HCT116 (cell line): ENCODE measurements around the gene C10orf120. TPM values are rescaled to one million over a fixed set of nuclear protein-coding genes. Genes with fewer than 3 reads are reported as not detected.

Source experiments
- ATAC-seq: fragments of 200-7000 bp; cut with Tn5 transposase; 2 replicates; pipeline ENCODE4 v1.9.1; 2020; ENCODE audit warnings: mild to moderate bottlenecking, moderate library complexity
- BruUV-seq: library from RNA; stranded (reverse); fragments of 400-500 nt; replicated peaks from 2 replicates; lab custom pipeline; 2021; lab: Mats Ljungman, UMichigan
- CTCF ChIA-PET: fragments of 300-600 bp; sonication (Branson Sonifier 250); formaldehyde crosslinking; loops from one replicate; lab custom pipeline; 2021; ENCODE audit warnings: antibody characterized with exemption; lab: Charles Lee
- POLR2A ChIA-PET: fragments of 300-600, 350-600 bp; sonication (Branson Sonifier 250); formaldehyde crosslinking; loops from one replicate; lab custom pipeline; 2021; ENCODE audit warnings: antibody characterized with exemption; lab: Charles Lee
- RAD21 ChIA-PET, 2 experiments: fragments of 300-600 bp; sonication (Branson Sonifier 250); formaldehyde crosslinking; loops; one replicate each; lab custom pipeline; 2023; ENCODE audit warnings: low total read pairs in 2 of 2; ENCODE audit not compliant: uncharacterized antibody in 2 of 2, unreplicated experiment in 2 of 2, low non-redundant PET in 1 of 2; lab: Charles Lee
- DNase-seq: peaks from one replicate; pipeline ENCODE4 v3.0.0-alpha.2; 2010; ENCODE audit warnings: low read depth, low spot score
- H2AFZ ChIP-seq: fragments of 200-600 bp; shearing (Covaris generic), sonication (generic); 2 replicates; pipeline ENCODE4 v1.6.1; 2017; ENCODE audit warnings: low read depth, mixed run types, mixed read lengths, antibody characterized with exemption, low read length; ENCODE audit not compliant: poor library complexity, severe bottlenecking
- H3K27ac ChIP-seq: 2 replicates; pipeline ENCODE4 v1.5.1; 2012; ENCODE audit warnings: low read depth, low read length
- H3K27me3 ChIP-seq: fragments of 200-600 bp; sonication (generic); 2 replicates; pipeline ENCODE4 v1.6.1; 2016; ENCODE audit warnings: mixed run types, low read length, mixed read lengths; ENCODE audit not compliant: insufficient read depth
- H3K36me3 ChIP-seq, 2 experiments: fragments of 200-500 bp in 1 of 2; fragments of 200-600 bp in 1 of 2; sonication (Bioruptor generic) in 1 of 2; sonication (generic) in 1 of 2; 2 replicates each; pipeline versions ENCODE4 v1.5.1 to v1.6.1; 2014 to 2016; ENCODE audit warnings: low read length in 2 of 2, inconsistent platforms in 1 of 2, mixed read lengths in 1 of 2, mixed run types in 1 of 2; ENCODE audit not compliant: insufficient read depth in 2 of 2, control insufficient read depth in 1 of 2
- H3K4me1 ChIP-seq, 2 experiments: fragments of 200-600 bp in 1 of 2; sonication (generic) in 1 of 2; 2 replicates each; pipeline versions ENCODE4 v1.5.1 to v1.6.1; 2012 to 2017; ENCODE audit warnings: low read length in 2 of 2, inconsistent platforms in 1 of 2, mild to moderate bottlenecking in 1 of 2, mixed read lengths in 1 of 2, mixed run types in 1 of 2, moderate library complexity in 1 of 2; ENCODE audit not compliant: insufficient read depth in 2 of 2, control insufficient read depth in 1 of 2
- H3K4me2 ChIP-seq: fragments of 200-600 bp; sonication (generic); 2 replicates; pipeline ENCODE4 v1.6.1; 2017; ENCODE audit warnings: mixed run types, low read length, mixed read lengths
- H3K4me3 ChIP-seq, 2 experiments: fragments of 200-600 bp in 1 of 2; sonication (generic) in 1 of 2; replicated peaks in 1 of 2; 2 replicates each; pipeline ENCODE4 v1.5.1; 2011 to 2016; ENCODE audit warnings: low read length in 2 of 2, control low read depth in 1 of 2, low read depth in 1 of 2, mild to moderate bottlenecking in 1 of 2, mixed read lengths in 1 of 2, mixed run types in 1 of 2
- H3K79me2 ChIP-seq: fragments of 200-600 bp; sonication (generic); 2 replicates; pipeline ENCODE4 v1.6.1; 2017; ENCODE audit warnings: mild to moderate bottlenecking, mixed run types, low read length, moderate library complexity, mixed read lengths; ENCODE audit not compliant: insufficient read depth
- H3K9ac ChIP-seq: fragments of 200-600 bp; sonication (generic); 2 replicates; pipeline ENCODE4 v1.6.1; 2016; ENCODE audit warnings: low read length, mixed read lengths
- H3K9me2 ChIP-seq: fragments of 200-600 bp; sonication (generic), shearing (Covaris generic); 2 replicates; pipeline ENCODE4 v1.6.1; 2017; ENCODE audit warnings: mixed run types, mild to moderate bottlenecking, moderate library complexity; ENCODE audit not compliant: insufficient read depth
- H3K9me3 ChIP-seq, 2 experiments: fragments of 200-500 bp in 1 of 2; fragments of 200-600 bp in 1 of 2; sonication (Bioruptor generic) in 1 of 2; sonication (generic) in 1 of 2; 2 replicates each; pipeline ENCODE4 v1.6.1; 2014 to 2017; ENCODE audit warnings: low read length in 2 of 2, mixed read lengths in 2 of 2, inconsistent platforms in 1 of 2, low read depth in 1 of 2, mild to moderate bottlenecking in 1 of 2, mixed run types in 1 of 2, moderate library complexity in 1 of 2; ENCODE audit not compliant: control insufficient read depth in 1 of 2, insufficient read depth in 1 of 2
- H4K20me1 ChIP-seq: fragments of 200-600 bp; sonication (generic), shearing (Covaris generic); 2 replicates; pipeline ENCODE4 v1.6.1; 2017; ENCODE audit warnings: mixed run types, mild to moderate bottlenecking, moderate library complexity; ENCODE audit not compliant: insufficient read depth
- ATF3 ChIP-seq: IDR thresholded peaks from 2 replicates; pipeline ENCODE4 v1.6.1; 2012
- CEBPB ChIP-seq: IDR thresholded peaks from 2 replicates; pipeline ENCODE4 v1.6.1; 2012; ENCODE audit warnings: low read depth
- EGR1 ChIP-seq: IDR thresholded peaks from 2 replicates; pipeline ENCODE4 v1.6.1; 2012; ENCODE audit warnings: low read depth
- ELF1 ChIP-seq: IDR thresholded peaks from 2 replicates; pipeline ENCODE4 v1.6.1; 2012; ENCODE audit warnings: low read depth, borderline replicate concordance
- JUND ChIP-seq: IDR thresholded peaks from 2 replicates; pipeline ENCODE4 v1.6.1; 2012
- MAX ChIP-seq: IDR thresholded peaks from 2 replicates; pipeline ENCODE4 v1.6.1; 2012
- POLR2A ChIP-seq: IDR thresholded peaks from 2 replicates; pipeline ENCODE4 v1.7.0; 2011; ENCODE audit warnings: borderline replicate concordance; ENCODE audit not compliant: insufficient read depth, insufficient read length; ENCODE audit errors: extremely low read depth
- POLR2AphosphoS5 ChIP-seq: IDR thresholded peaks from 2 replicates; pipeline ENCODE4 v1.6.1; 2011; ENCODE audit warnings: mild to moderate bottlenecking, low read depth, low read length, moderate library complexity
- RAD21 ChIP-seq: IDR thresholded peaks from 2 replicates; pipeline ENCODE4 v1.6.1; 2012; ENCODE audit warnings: low read depth, mild to moderate bottlenecking
- REST ChIP-seq: IDR thresholded peaks from 2 replicates; pipeline ENCODE4 v1.6.1; 2012; ENCODE audit warnings: low read depth
- SP1 ChIP-seq: IDR thresholded peaks from 2 replicates; pipeline ENCODE4 v1.6.1; 2012; ENCODE audit warnings: low read depth
- SRF ChIP-seq: IDR thresholded peaks from 2 replicates; pipeline ENCODE4 v1.6.1; 2012; ENCODE audit warnings: low read depth
- YY1 ChIP-seq: IDR thresholded peaks from 2 replicates; pipeline ENCODE4 v1.6.1; 2011; ENCODE audit warnings: low read length, low read depth, moderate library complexity, mild to moderate bottlenecking; ENCODE audit not compliant: insufficient replicate concordance; ENCODE audit errors: extremely low read depth
- ZBTB33 ChIP-seq: IDR thresholded peaks from 2 replicates; pipeline ENCODE4 v1.6.1; 2011; ENCODE audit warnings: mild to moderate bottlenecking, low read length, moderate library complexity; ENCODE audit not compliant: insufficient replicate concordance; ENCODE audit errors: extremely low read depth
- ZNF274 ChIP-seq: fragments of 200-500 bp; sonication (Bioruptor generic); IDR thresholded peaks from 2 replicates; pipeline ENCODE4 v1.6.1; 2014; ENCODE audit warnings: mild to moderate bottlenecking, low read depth, low read length, inconsistent platforms
- intact Hi-C: fragments of 100-400 bp; cut with micrococcal nuclease; formaldehyde crosslinking; loops from 2 replicates; pipeline ENCODE4 v1.10.0; 2022
- total RNA-seq: library from RNA; stranded (reverse); gene quantifications from one replicate; pipeline ENCODE4 v1.2.1, GENCODE V29; 2021; ENCODE audit not compliant: unreplicated experiment

C10orf120 gene
- total RNA-seq, 1 experiment from 2014 or later, result not detected

- H3K27ac ChIP-seq, result no peak overlapping the region
- no peaks in the 10 kb centered on the region for H3K9me2 ChIP-seq
- ATAC-seq, result no peak
- H3K36me3 ChIP-seq, result no peaks in the 10 kb centered on the region
- no peak overlapping the region for H3K9ac ChIP-seq
- peaks cover 92% of the 10 kb centered on the region for H3K27me3 ChIP-seq
- no peak overlapping the region for H2AFZ ChIP-seq
- intact Hi-C loops, result no loop called here
- RAD21 ChIA-PET, result no interaction called here
- no peaks in the 10 kb centered on the region for H4K20me1 ChIP-seq
- CTCF ChIA-PET, result interaction anchor here (1.1 kb wide), 1 partner anchor 25 kb away, joined by 3 read pairs; no protein-coding TSS in a partner anchor
- H3K9me3 ChIP-seq, result no peaks in the 10 kb centered on the region
- POLR2A ChIA-PET, result no interaction called here
- no peaks in the 10 kb centered on the region for H3K4me1 ChIP-seq
- no TSS peak for BruUV-seq
- no peak overlapping the region for H3K4me2 ChIP-seq
- H3K4me3 ChIP-seq, result no peak overlapping the region
- DNase-seq, result no peak
- TF ChIP-seq ELF1 (no peak), YY1 (no peak), POLR2A (no peak), EGR1 (no peak), JUND (no peak), ZBTB33 (no peak), SRF (no peak), CEBPB (no peak), REST (no peak), ATF3 (no peak), SP1 (no peak), POLR2AphosphoS5 (no peak), ZNF274 (no peak), RAD21 (no peak), MAX (no peak)
- TF ChIP-seq, all 23 proteins: peak for 0
- no peaks in the 10 kb centered on the region for H3K79me2 ChIP-seq
Measured at GRCh38 chr10:122673269-122673668, 26.4 kb downstream of the C10orf120 start.
